ENCODE results near the gene ATP11B.

GRCh38 chr3:182917134-182917533 is 123.8 kb downstream of the ATP11B start:
- TF ChIP-seq, protein P1, sequence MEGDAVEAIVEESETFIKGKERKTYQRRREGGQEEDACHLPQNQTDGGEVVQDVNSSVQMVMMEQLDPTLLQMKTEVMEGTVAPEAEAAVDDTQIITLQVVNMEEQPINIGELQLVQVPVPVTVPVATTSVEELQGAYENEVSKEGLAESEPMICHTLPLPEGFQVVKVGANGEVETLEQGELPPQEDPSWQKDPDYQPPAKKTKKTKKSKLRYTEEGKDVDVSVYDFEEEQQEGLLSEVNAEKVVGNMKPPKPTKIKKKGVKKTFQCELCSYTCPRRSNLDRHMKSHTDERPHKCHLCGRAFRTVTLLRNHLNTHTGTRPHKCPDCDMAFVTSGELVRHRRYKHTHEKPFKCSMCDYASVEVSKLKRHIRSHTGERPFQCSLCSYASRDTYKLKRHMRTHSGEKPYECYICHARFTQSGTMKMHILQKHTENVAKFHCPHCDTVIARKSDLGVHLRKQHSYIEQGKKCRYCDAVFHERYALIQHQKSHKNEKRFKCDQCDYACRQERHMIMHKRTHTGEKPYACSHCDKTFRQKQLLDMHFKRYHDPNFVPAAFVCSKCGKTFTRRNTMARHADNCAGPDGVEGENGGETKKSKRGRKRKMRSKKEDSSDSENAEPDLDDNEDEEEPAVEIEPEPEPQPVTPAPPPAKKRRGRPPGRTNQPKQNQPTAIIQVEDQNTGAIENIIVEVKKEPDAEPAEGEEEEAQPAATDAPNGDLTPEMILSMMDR (IDR thresholded peaks at IDR 0.05; ENCODE audit: insufficient read depth, low read length, poor library complexity, severe bottlenecking): no peak
- no peak for TF ChIP-seq EZH2phosphoT487 (conservative IDR thresholded peaks at IDR 0.05; ENCODE audit: low read length)
